C4-2B (cell line): ENCODE results near the gene SLC9A4.

ENCODE experiments used
- CTCF ChIP-seq: fragments of 450-650 bp; conservative IDR thresholded peaks from 2 replicates; pipeline ENCODE4 v1.5.1; 2017; ENCODE audit warnings: mild to moderate bottlenecking
- ZFX ChIP-seq: fragments of 450-650 bp; IDR thresholded peaks from 2 replicates; pipeline ENCODE4 v1.6.1; 2017

GRCh38 chr2:102486941-102487702, 14.1 kb downstream of the SLC9A4 start:
- TF ChIP-seq CTCF (no peak), ZFX (no peak)
